GM10266 (cell line): ENCODE measurements around the gene ADAMTS9.

Experiments
- DNase-seq: peaks from one replicate; pipeline ENCODE4 v3.0.0; 2012; ENCODE audit errors: extremely low spot score
- TF ChIP-seq, protein P1 (sequence below): IDR thresholded peaks from 2 replicates; pipeline ENCODE4 v1.5.1; 2012; ENCODE audit warnings: mild to moderate bottlenecking, low read depth; ENCODE audit not compliant: control insufficient read depth, insufficient read depth; ENCODE audit errors: missing control alignments

Gene ADAMTS9

GRCh38 chr3:64591615-64592014 is 96.2 kb downstream of the ADAMTS9 start:
- DNase-seq: no peak
- TF ChIP-seq, protein P1, sequence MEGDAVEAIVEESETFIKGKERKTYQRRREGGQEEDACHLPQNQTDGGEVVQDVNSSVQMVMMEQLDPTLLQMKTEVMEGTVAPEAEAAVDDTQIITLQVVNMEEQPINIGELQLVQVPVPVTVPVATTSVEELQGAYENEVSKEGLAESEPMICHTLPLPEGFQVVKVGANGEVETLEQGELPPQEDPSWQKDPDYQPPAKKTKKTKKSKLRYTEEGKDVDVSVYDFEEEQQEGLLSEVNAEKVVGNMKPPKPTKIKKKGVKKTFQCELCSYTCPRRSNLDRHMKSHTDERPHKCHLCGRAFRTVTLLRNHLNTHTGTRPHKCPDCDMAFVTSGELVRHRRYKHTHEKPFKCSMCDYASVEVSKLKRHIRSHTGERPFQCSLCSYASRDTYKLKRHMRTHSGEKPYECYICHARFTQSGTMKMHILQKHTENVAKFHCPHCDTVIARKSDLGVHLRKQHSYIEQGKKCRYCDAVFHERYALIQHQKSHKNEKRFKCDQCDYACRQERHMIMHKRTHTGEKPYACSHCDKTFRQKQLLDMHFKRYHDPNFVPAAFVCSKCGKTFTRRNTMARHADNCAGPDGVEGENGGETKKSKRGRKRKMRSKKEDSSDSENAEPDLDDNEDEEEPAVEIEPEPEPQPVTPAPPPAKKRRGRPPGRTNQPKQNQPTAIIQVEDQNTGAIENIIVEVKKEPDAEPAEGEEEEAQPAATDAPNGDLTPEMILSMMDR: no peak

DNA sequence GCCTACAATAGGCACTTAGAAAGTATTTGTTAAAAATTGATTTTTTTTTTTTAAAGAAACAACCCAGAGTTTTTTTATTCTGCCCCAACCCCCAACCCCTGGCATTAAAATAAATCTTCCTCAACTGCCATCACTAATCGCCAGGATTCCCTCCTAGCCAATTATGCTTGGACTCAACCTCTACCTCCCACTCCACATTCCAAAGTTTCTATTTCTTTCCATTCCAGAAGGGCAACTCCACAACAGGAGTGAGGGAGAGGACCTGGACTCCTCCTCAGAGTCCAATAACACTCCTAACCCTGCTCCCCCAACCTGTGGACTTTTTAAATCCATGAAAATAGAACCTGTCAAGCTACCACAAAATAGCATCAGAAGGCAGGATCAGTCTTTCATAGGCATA is 99.4 kb downstream of the ADAMTS9 start:
- TF ChIP-seq, protein P1: no peak
- no peak for DNase-seq

DNA sequence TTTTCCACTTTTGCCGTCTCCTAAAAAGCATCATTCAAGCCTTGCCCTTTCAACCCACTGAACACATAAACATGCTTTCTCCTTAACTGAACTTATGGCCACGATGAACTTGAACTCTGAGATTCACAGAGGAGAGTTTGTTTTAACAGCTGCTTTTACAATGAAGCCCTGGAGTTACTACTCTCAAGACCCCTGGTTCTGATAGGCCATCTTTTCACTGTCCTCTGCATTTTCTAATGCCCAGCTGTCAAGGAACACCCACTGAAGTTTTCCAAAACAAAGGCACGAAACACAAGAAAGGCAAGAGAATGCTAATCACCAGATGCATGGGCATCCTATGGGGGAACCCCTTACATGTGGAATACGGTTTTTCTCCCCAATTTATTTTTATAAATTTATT is 100.8 kb downstream of the ADAMTS9 start:
- DNase-seq: no peak
- TF ChIP-seq, protein P1: no peak

DNA sequence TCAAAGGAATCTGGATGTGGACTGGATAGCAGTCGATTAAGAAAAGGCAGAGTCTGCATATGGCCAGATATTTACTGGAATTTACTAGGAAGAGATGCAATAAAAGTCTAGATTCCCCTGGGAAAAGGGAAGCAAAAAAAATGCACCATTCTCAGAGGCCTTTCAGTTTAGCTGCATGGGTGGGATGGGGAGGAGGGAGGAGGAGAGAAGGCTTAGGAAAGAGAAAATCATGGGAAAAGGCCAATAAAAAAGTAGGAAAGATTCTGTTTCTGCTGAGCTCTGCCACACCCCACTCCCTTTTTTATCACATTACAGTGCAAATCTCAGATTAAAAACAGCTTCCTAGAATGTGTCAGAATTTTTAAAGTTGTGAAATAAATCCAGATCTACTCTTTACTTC is 103.6 kb downstream of the ADAMTS9 start:
- no peak for DNase-seq
- TF ChIP-seq, protein P1: no peak

- TF ChIP-seq, protein P1: no peak
- DNase-seq: no peak
Observed at GRCh38 chr3:64578797-64579196, 109.0 kb downstream of the ADAMTS9 start.

DNA sequence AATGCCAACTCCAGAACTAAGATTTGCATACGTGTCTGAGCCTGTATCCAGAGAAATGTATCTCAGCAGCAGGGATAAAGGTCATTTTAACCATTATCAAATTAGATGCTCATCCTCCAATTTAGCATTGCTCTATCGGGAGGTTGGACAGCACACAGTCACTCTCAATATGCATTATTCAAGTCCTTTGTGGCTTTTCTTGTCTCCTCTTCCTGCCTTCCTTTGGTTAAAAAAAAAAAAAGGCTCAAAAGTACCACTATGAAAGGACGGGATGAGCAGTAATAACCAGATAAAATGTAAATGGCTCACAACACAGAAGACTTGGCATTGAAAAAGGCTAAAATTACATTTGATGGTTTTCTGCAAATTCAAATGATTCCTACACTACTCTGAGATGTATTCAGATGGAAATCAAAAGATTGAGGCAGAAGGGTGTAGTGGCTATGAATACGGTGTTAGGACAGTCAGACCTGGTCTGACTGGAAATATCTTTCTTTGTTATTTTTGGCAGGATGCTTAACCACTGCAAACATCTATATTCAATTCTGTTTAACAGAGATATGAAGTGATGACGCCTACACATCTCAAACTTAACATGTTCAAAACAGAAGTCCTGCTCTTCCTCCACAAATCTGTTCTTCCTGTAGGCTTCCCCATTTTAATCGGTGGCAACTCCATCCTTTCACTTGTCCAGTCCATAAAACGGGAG is 109.6 kb downstream of the ADAMTS9 start:
- no peak for DNase-seq
- TF ChIP-seq, protein P1: no peak

GRCh38 chr3:64576211-64576775 is 111.5 kb downstream of the ADAMTS9 start:
- no peak for DNase-seq
- TF ChIP-seq, protein P1: no peak
